Measurements from ENCODE around the gene IL11RA. TPM values are rescaled to one million over a fixed set of nuclear protein-coding genes. Genes with fewer than 3 reads are reported as not detected.
A peak's percentile ranks its signal among the peaks of the same experiment; 100 is the strongest.

The IL11RA gene
- total RNA-seq, 1 donor from 2014 or later, result 50.3 TPM

DNA sequence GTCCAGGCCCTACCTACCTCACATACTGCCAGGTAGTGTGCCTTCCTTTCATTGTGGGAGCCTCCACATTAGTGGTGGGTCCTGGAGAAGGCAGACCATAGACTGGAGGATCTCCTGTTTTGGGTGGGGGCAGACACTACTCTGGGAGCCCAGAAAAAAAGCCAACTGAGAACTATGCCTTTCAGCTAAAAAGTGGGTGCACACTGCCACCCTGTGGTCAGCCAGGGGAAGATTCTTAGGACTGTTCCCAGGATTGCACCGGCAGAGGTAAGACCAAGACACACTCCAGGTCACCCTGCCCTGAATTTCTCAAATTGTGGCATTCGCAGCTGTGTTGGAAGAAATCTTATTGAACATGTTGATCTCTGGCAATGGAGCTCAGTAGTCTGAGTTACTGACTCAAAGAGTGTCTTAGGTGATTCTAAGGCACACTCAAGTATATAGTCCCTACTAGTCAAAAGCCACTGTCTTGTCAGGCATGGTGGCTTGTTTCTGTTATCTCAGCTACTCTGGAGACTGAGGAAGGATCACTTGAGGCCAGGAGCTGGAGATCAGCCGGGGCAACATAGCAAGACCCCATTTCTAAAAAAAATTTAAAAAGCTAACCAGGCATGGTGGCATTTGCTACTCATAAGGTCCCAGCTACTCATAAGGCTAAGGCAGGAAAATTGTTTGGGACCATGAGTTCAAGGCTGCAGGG is 18.0 kb upstream of the IL11RA start:
- Histone ChIP-seq H3K27me3 (no peaks in the 10 kb centered on the region), H3K4me3 (no peak overlapping the region), H3K4me1 (peaks cover 2 to 16% of the 10 kb centered on the region in 2 donors), H3K27ac (no peak overlapping the region), H3K36me3 (no peaks in the 10 kb centered on the region), H3K9me3 (no peaks in the 10 kb centered on the region)
- TF ChIP-seq, protein P1, sequence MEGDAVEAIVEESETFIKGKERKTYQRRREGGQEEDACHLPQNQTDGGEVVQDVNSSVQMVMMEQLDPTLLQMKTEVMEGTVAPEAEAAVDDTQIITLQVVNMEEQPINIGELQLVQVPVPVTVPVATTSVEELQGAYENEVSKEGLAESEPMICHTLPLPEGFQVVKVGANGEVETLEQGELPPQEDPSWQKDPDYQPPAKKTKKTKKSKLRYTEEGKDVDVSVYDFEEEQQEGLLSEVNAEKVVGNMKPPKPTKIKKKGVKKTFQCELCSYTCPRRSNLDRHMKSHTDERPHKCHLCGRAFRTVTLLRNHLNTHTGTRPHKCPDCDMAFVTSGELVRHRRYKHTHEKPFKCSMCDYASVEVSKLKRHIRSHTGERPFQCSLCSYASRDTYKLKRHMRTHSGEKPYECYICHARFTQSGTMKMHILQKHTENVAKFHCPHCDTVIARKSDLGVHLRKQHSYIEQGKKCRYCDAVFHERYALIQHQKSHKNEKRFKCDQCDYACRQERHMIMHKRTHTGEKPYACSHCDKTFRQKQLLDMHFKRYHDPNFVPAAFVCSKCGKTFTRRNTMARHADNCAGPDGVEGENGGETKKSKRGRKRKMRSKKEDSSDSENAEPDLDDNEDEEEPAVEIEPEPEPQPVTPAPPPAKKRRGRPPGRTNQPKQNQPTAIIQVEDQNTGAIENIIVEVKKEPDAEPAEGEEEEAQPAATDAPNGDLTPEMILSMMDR (IDR thresholded peaks at IDR 0.05), result peak; percentile 69 to 86 (median 78)
- intact Hi-C loops (cut with DNase I), result loop anchor here (1.0 kb wide), 1 partner anchor 22 kb away; the partner anchor contains the start of gene RPP25L
- no peak for DNase-seq (ENCODE audit: low spot score in 2 of 2)

DNA sequence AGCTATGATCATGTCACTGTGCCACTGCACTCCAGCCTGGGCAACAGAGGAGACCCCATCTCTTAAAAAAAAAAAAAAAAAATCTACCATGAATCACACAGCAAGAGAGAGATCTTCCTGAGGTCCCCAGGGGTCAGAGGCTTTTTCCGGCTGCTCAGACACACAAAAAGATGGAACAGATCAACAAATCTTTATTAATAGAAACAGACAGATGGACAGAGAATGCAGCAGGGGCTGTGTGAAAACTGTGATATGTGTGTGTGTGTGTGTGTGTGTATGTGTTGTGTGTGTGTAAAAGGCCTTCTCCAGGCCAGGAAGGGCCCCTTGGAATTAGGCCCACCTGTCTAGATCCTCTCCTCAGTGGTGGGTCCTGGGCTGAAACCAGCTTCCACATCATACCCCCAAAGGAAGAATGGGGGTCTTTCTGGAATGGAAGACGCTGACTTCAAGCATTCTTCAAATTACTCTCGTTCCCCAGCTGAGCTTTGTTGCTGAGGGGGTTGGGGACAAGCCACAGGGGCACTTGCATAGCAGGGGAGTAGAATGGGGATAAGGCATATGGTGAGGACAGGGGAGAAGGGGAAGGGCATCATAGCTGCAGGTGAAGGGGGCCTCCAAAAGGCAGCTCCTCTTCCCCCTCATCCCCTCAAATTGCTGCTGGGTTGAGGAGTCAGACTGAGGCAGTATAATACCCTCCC is 17.3 kb upstream of the IL11RA start:
- Histone ChIP-seq H3K27ac (no peak overlapping the region), H3K9me3 (no peaks in the 10 kb centered on the region), H3K27me3 (no peaks in the 10 kb centered on the region), H3K4me1 (peaks cover 0 to 13% of the 10 kb centered on the region in 2 donors), H3K4me3 (no peak overlapping the region), H3K36me3 (no peaks in the 10 kb centered on the region)
- no peak for DNase-seq (ENCODE audit: low spot score in 2 of 2)
- TF ChIP-seq, protein P1 (IDR thresholded peaks at IDR 0.05), result no peak
- intact Hi-C loops (cut with DNase I), result loop anchor here (1.0 kb wide), 1 partner anchor 22 kb away; the partner anchor contains the start of gene RPP25L

DNA sequence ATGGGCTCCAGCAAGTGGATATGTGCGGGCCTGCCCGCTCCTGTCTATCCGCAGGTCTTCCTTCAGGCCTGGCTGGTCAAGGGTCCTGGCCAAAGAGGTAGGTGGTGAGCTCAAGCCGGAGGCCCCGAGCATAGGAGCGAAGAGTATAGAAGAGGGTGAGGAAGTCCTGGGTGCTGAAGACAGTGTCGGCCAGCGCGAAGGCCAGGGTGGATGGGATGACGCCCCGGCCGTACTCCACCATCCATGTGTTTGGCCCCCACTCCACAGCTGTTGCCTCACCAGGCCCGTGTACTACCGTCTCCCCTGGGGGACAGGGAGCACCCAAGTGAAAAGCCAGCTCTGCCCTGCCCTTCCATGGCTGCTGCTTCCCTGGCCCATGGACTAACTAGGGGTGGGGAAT is 16.4 kb upstream of the IL11RA start:
- no peaks in the 10 kb centered on the region for H3K36me3 ChIP-seq
- H3K27ac ChIP-seq, result no peak overlapping the region
- no peaks in the 10 kb centered on the region for H3K27me3 ChIP-seq
- TF ChIP-seq, protein P1 (IDR thresholded peaks at IDR 0.05), result no peak
- H3K4me3 ChIP-seq, result no peak overlapping the region
- no peak for DNase-seq (ENCODE audit: low spot score in 2 of 2)
- H3K9me3 ChIP-seq, result no peaks in the 10 kb centered on the region
- H3K4me1 ChIP-seq, result peaks cover 0 to 13% of the 10 kb centered on the region in 2 donors
- intact Hi-C loops (cut with DNase I), result no loop called here

DNA sequence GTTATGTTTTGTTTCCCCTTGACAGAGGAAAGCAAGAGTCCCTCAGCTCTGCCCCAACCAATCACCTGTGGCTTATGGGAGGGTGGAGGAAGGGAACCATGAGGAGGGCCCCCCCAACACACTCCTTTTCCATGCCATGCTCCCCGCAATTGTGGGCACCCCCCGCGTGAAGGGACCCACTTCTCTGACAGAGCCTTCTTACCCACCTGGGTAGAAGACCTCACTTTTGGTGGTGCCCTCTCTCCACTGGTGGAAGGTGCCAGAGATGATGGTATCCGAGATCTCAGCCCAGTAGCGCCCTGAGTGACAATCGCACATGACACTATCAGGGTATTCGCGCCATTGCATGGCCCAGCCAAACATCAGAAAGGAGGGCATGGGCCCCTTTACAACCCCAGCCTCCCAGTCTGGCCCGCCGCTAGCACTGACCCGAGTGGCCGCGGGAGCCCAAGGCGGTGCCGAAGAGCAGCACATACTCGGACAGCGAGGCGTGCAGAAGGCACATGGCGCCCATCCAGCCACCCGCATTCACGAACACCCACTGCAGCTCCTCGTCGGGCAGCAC is 15.1 kb upstream of the IL11RA start:
- peak in 1 of 2 donors; percentile 75 for DNase-seq (ENCODE audit: low spot score in 2 of 2)
- intact Hi-C loops (cut with DNase I), result loop anchor here (1.0 kb wide), 2 partner anchors 9 to 29 kb away; partner anchors contain the start of gene GALT
- Histone ChIP-seq H3K4me3 (peak overlapping the region; percentile 61 to 83), H3K9me3 (no peaks in the 10 kb centered on the region), H3K4me1 (peaks cover 0 to 13% of the 10 kb centered on the region in 2 donors), H3K27me3 (no peaks in the 10 kb centered on the region), H3K27ac (peak overlapping the region; percentile 76 to 79), H3K36me3 (no peaks in the 10 kb centered on the region)
- TF ChIP-seq, protein P1 (IDR thresholded peaks at IDR 0.05), result no peak

DNA sequence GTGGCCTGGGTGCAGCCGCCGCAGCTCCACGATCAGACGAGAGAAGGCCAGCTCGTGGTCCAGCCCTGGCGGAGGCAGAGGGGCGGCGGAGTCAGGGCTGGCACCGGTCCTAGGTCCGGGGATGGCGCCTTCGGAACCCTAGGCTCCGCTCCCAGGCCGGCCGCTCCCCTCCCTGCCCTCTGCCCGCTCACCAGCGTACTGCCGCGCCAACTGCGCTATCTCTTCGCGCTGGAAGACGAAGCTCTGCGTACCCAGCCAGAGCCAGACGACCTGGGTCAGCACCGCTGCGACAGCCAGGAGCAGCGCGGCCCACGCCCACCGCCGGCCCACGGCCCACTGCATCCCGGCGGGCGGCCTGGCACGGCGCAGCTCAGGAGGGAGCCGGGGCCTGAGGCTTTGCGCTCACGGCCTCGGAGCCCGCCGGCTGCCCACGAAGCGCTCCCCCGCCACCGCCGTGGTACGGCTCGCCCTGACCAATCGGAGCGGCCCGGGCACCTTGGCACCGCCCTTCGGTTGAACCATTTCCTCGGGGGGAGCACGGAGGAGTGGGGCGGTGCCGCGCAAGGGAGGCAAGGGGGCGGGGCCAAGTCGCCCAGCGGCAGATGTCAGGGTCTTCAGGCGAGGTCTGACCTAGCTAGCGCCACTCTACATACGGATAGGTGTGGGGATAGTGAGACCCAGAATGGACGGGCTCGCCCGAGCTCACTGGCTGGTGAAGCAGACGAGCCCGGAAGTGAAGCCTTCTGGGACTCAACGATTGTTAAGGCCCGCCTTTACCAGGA is 14.4 kb upstream of the IL11RA start, which contains the start of gene SIGMAR1:
SIGMAR1 (minus strand) TSS at position 432 of the 782 bp plus-strand sequence; CDS start at position 342, 90 bp downstream.
- Histone ChIP-seq H3K4me1 (peaks cover 0 to 13% of the 10 kb centered on the region in 2 donors), H3K9me3 (no peaks in the 10 kb centered on the region), H3K4me3 (peak within 1 kb of the TSS; percentile 61 to 83), H3K36me3 (no peaks in the 10 kb centered on the region), H3K27ac (peak within 1 kb of the TSS; percentile 76 to 79), H3K27me3 (no peaks in the 10 kb centered on the region)
- TF ChIP-seq, protein P1 (IDR thresholded peaks at IDR 0.05), result peak in 2 of 3 experiments; percentile 4 to 7
- intact Hi-C loops (cut with DNase I), result loop anchor here (1.0 kb wide), 2 partner anchors 9 to 29 kb away; partner anchors contain the start of gene GALT
- DNase-seq (ENCODE audit: low spot score in 2 of 2), result peak; percentile 54 to 94

Measured in ascending aorta (tissue), 2 donors.